ENCODE data around the gene SORCS2.

DNA sequence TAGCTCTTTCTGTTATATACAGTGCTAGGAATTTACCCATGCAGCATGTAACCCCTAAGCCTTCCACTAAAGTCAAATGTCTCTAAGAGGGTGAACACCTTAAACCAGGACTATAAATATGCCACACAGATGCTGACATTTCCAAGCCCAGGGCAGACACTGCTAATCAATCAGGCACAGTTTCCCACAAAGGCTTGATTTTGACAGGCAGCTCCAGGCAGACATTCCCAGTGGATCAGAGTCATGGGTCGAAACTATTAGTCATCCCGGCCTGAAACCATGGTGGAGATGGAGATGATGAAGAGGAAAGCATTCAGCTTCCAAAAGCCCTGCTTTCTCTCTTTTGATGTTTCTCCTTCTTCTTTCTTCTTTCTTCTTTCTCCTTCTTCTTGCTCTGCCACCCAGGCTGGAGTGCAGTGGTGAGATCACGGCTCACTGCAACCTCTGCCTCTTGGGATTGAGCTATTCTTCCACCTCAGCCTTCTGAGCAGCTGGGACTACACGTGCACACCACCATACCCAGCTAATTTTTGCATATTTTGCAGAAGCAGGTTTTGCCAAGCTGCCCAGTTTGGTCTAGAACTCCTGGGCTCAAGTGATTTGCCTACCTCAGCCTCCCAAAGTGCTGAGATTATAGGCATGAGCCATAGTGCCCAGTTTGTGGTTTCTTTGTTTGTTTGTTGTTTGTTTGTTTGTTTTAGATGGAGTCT lies 21.0 kb upstream of the SORCS2 start:
- no peak for TF ChIP-seq EP300 (IDR thresholded peaks at IDR 0.05; ENCODE audit: borderline replicate concordance)
- TF ChIP-seq, protein P1, sequence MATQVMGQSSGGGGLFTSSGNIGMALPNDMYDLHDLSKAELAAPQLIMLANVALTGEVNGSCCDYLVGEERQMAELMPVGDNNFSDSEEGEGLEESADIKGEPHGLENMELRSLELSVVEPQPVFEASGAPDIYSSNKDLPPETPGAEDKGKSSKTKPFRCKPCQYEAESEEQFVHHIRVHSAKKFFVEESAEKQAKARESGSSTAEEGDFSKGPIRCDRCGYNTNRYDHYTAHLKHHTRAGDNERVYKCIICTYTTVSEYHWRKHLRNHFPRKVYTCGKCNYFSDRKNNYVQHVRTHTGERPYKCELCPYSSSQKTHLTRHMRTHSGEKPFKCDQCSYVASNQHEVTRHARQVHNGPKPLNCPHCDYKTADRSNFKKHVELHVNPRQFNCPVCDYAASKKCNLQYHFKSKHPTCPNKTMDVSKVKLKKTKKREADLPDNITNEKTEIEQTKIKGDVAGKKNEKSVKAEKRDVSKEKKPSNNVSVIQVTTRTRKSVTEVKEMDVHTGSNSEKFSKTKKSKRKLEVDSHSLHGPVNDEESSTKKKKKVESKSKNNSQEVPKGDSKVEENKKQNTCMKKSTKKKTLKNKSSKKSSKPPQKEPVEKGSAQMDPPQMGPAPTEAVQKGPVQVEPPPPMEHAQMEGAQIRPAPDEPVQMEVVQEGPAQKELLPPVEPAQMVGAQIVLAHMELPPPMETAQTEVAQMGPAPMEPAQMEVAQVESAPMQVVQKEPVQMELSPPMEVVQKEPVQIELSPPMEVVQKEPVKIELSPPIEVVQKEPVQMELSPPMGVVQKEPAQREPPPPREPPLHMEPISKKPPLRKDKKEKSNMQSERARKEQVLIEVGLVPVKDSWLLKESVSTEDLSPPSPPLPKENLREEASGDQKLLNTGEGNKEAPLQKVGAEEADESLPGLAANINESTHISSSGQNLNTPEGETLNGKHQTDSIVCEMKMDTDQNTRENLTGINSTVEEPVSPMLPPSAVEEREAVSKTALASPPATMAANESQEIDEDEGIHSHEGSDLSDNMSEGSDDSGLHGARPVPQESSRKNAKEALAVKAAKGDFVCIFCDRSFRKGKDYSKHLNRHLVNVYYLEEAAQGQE (IDR thresholded peaks at IDR 0.05; ENCODE audit: low read depth) = no peak
- TF ChIP-seq TAF1 (IDR thresholded peaks at IDR 0.05; ENCODE audit: low read depth) = no peak
- TF ChIP-seq ZBTB7A (IDR thresholded peaks at IDR 0.05; ENCODE audit: low read depth) = no peak
- TF ChIP-seq YY1 (IDR thresholded peaks at IDR 0.05; ENCODE audit: low read depth) = no peak
- TF ChIP-seq EGR1 (IDR thresholded peaks at IDR 0.05) = no peak

Measured in Ishikawa (cell line).